HL-60 (cell line): ENCODE data around the gene ATAD1.

Source experiments
- CTCF ChIP-seq: IDR thresholded peaks from one replicate; pipeline ENCODE4 v1.5.1; 2011; ENCODE audit warnings: low read length, control low read depth, inconsistent platforms; ENCODE audit not compliant: insufficient read depth
- GABPA ChIP-seq: IDR thresholded peaks from 2 replicates; pipeline ENCODE4 v1.6.1; 2012; ENCODE audit warnings: low read depth
- POLR2AphosphoS5 ChIP-seq: IDR thresholded peaks from 2 replicates; pipeline ENCODE4 v1.6.1; 2012; ENCODE audit warnings: low read depth
- REST ChIP-seq: IDR thresholded peaks from 2 replicates; pipeline ENCODE4 v1.6.1; 2012; ENCODE audit warnings: low read depth; ENCODE audit not compliant: insufficient replicate concordance
- SPI1 ChIP-seq: IDR thresholded peaks from 2 replicates; pipeline ENCODE4 v1.6.1; 2012; ENCODE audit warnings: low read depth, mild to moderate bottlenecking, borderline replicate concordance

- TF ChIP-seq CTCF: no peak
- TF ChIP-seq POLR2AphosphoS5: no peak
- no peak; the same call in 1 of the 2 replicates for TF ChIP-seq SPI1
- no peak for TF ChIP-seq REST
- TF ChIP-seq GABPA: no peak
Observed at GRCh38 chr10:87818505-87819288, 671 bp upstream of the ATAD1 start.
